Vagina (tissue), 2 donors: ENCODE results near the gene AKT1S1.

Experiments used
- POLR2AphosphoS5 ChIP-seq, 2 donors: sonication (generic); formaldehyde crosslinking; IDR thresholded peaks; one replicate each; pipeline ENCODE4 v1.9.0; 2017; ENCODE audit warnings: antibody characterized with exemption in 2 of 2, mild to moderate bottlenecking in 2 of 2, low read depth in 1 of 2; ENCODE audit not compliant: insufficient read depth in 1 of 2
- TF ChIP-seq, protein P1 (sequence below), 3 experiments: fragments of 450-650 bp in 2 of 3; fragments of 200-600 bp in 1 of 3; sonication (generic) in 1 of 3; IDR thresholded peaks; one replicate each; pipeline ENCODE4 v1.5.1; 2017 to 2019; ENCODE audit warnings: antibody characterized with exemption in 3 of 3, mild to moderate bottlenecking in 2 of 3, moderate library complexity in 2 of 3

DNA sequence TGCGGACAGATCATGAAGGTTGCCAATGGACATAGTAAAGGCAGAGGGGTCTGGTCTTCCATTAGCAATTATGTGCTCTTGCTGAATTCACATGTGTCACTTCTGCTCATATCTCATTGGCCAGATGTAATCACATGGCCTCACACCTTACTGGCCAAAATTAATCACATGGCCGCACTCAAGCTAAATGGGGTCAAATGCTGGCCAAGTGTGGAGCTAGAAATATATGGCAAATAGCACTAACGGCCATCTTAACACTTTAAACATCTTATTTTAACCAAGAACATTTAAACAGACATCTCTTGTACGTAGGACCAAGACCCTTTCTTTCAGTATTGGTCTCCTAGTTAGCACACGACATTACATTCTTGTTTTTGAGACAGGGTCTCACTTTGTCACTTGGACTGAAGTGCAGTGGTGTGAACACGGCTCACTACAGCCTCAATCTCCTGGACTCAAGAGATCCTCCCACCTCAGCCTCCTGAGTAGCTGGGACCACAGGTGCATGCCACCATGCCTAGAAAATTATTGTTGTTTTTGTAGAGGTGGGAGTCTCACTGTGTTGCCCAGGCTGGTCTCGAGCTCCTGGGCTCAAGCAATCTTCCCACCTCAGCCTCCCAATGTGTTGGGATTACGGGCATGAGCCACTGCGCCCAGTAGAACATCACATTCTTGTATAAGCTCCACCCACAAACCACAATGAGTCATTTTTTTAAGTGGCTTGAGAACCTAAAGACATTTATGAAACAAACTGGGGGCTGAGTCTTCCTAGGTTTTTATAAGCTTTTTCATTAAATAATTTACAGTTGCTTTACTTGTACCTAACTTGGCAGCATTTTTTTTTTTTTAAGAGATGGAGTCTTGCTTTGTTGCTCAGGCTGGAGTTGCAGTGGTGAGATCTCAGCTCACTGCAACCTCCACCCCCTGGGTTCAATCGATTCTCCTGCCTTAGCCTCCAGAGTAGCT is 29.1 kb downstream of the AKT1S1 start:
- TF ChIP-seq, protein P1, sequence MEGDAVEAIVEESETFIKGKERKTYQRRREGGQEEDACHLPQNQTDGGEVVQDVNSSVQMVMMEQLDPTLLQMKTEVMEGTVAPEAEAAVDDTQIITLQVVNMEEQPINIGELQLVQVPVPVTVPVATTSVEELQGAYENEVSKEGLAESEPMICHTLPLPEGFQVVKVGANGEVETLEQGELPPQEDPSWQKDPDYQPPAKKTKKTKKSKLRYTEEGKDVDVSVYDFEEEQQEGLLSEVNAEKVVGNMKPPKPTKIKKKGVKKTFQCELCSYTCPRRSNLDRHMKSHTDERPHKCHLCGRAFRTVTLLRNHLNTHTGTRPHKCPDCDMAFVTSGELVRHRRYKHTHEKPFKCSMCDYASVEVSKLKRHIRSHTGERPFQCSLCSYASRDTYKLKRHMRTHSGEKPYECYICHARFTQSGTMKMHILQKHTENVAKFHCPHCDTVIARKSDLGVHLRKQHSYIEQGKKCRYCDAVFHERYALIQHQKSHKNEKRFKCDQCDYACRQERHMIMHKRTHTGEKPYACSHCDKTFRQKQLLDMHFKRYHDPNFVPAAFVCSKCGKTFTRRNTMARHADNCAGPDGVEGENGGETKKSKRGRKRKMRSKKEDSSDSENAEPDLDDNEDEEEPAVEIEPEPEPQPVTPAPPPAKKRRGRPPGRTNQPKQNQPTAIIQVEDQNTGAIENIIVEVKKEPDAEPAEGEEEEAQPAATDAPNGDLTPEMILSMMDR (IDR thresholded peaks at IDR 0.05), result no peak
- TF ChIP-seq POLR2AphosphoS5 (IDR thresholded peaks at IDR 0.05; ENCODE audit: insufficient read depth in 1 of 2, low read depth in 1 of 2), result no peak
